Activated CD4-positive, alpha-beta T cell treated with anti-CD3 and anti-CD28 coated beads for 36 hours (primary cell): Measurements from ENCODE around the gene RABL6. TPM values are rescaled to one million over a fixed set of nuclear protein-coding genes. Genes with fewer than 3 reads are reported as not detected.
"Not testable (repeated sequence)": the region's sequence is repeated elsewhere in the genome, so short reads cannot be mapped to it uniquely, and the experiment has no call there.

Source experiments
- ATAC-seq: fragments of 200-7000 bp; cut with Tn5 transposase; one replicate; pipeline ENCODE4 v1.10.0; 2021; ENCODE audit warnings: mild to moderate bottlenecking, moderate library complexity
- CTCF ChIA-PET: fragments of 350-600 bp; sonication (Branson Sonifier 250); formaldehyde crosslinking; loops from one replicate; lab custom pipeline; 2021; ENCODE audit warnings: antibody characterized with exemption; lab: Charles Lee
- POLR2A ChIA-PET: fragments of 350-600 bp; sonication (Branson Sonifier 250); formaldehyde crosslinking; loops from one replicate; lab custom pipeline; 2021; ENCODE audit warnings: antibody characterized with exemption, inconsistent platforms; lab: Charles Lee
- DNase-seq: peaks from one replicate; pipeline ENCODE4 v3.0.0-alpha.2; 2020
- H3K27ac Mint-ChIP-seq: one replicate; pipeline ENCODE4 v1.8.0; 2021; ENCODE audit warnings: mixed read lengths
- H3K27me3 Mint-ChIP-seq: one replicate; pipeline ENCODE4 v1.8.0; 2021; ENCODE audit warnings: mixed read lengths
- H3K36me3 Mint-ChIP-seq: one replicate; pipeline ENCODE4 v1.8.0; 2021; ENCODE audit warnings: low read depth, mixed read lengths
- H3K4me1 Mint-ChIP-seq: one replicate; pipeline ENCODE4 v1.8.0; 2021; ENCODE audit warnings: mixed read lengths
- H3K4me3 Mint-ChIP-seq: one replicate; pipeline ENCODE4 v1.8.0; 2021; ENCODE audit warnings: mild to moderate bottlenecking, moderate library complexity, mixed read lengths
- H3K9me3 Mint-ChIP-seq: one replicate; pipeline ENCODE4 v1.8.0; 2021; ENCODE audit warnings: low read depth, mixed read lengths
- intact Hi-C, 2 experiments: fragments of 100-400 bp; cut with DNase I in 1 of 2; cut with micrococcal nuclease in 1 of 2; formaldehyde crosslinking; loops; one replicate each; pipeline versions ENCODE4 v1.14.2 to v1.15.1; 2022 to 2024; cut with DNase I, micrococcal nuclease
- total RNA-seq, 2 experiments: library from RNA; stranded (reverse); gene quantifications; one replicate each; pipeline ENCODE4 v1.2.3, GENCODE V29; 2021

RABL6 gene
- total RNA-seq, 2 experiments from 2014 or later = 66.2 to 71.8 TPM

GRCh38 chr9:136796238-136796774 lies 11.4 kb upstream of the RABL6 start, which contains the start of gene CCDC183:
Gene CCDC183, plus strand, starts transcription at chr9:136796338. Its CDS starts 60 bp downstream, at chr9:136796398.
- H3K4me1 Mint-ChIP-seq = peaks cover 26% of the 10 kb centered on the region
- intact Hi-C loops = loop anchor here in 1 of 2 experiments (10.0 kb wide), 1 partner anchor 552 kb away; the partner anchor contains the start of gene QSOX2
- H3K9me3 Mint-ChIP-seq = no peaks in the 10 kb centered on the region
- DNase-seq (no peak), ATAC-seq (no peak)
- peaks cover 1% of the 10 kb centered on the region for H3K27me3 Mint-ChIP-seq
- no peak within 1 kb of the TSS for H3K4me3 Mint-ChIP-seq
- ChIA-PET CTCF (no interaction called here), POLR2A (no interaction called here)
- H3K36me3 Mint-ChIP-seq = no peaks in the 10 kb centered on the region
- no peak within 1 kb of the TSS for H3K27ac Mint-ChIP-seq

- H3K4me1 Mint-ChIP-seq = peaks cover 27% of the 10 kb centered on the region
- ATAC-seq, CTCF ChIA-PET, H3K27me3 Mint-ChIP-seq, H3K9me3 Mint-ChIP-seq, H3K36me3 Mint-ChIP-seq, H3K4me3 Mint-ChIP-seq, POLR2A ChIA-PET, DNase-seq, H3K27ac Mint-ChIP-seq: not testable (repeated sequence)
- intact Hi-C loops = loop anchor here in 1 of 2 experiments (10.0 kb wide), 1 partner anchor 552 kb away; the partner anchor contains the start of gene QSOX2
Observed at GRCh38 chr9:136796775-136797347, 10.9 kb upstream of the RABL6 start.

- CTCF ChIA-PET = no interaction called here
Observed at GRCh38 chr9:136798708-136799078, 9.1 kb upstream of the RABL6 start.

GRCh38 chr9:136799079-136799853 lies 8.5 kb upstream of the RABL6 start:
- Mint-ChIP-seq H3K4me3 (peak overlapping the region; percentile 72), H3K4me1 (peaks cover 21% of the 10 kb centered on the region), H3K27me3 (peaks cover 4% of the 10 kb centered on the region), H3K9me3 (no peaks in the 10 kb centered on the region), H3K27ac (no peak overlapping the region), H3K36me3 (no peaks in the 10 kb centered on the region)
- ChIA-PET POLR2A (no interaction called here), CTCF (interaction anchor here (0.6 kb wide), 1 partner anchor 99 kb away, joined by 3 read pairs; no protein-coding TSS in a partner anchor)
- ATAC-seq = no peak
- peak; percentile 22 for DNase-seq
- intact Hi-C loops = loop anchor here in 1 of 2 experiments (10.0 kb wide), 1 partner anchor 554 kb away; the partner anchor contains the start of gene QSOX2

More at GRCh38 chr9:136798708-136799078, 9.1 kb upstream of the RABL6 start:
- Mint-ChIP-seq H3K36me3 (no peaks in the 10 kb centered on the region), H3K27me3 (peaks cover 4% of the 10 kb centered on the region), H3K4me3 (no peak overlapping the region), H3K4me1 (peaks cover 21% of the 10 kb centered on the region), H3K9me3 (no peaks in the 10 kb centered on the region), H3K27ac (no peak overlapping the region)
- ATAC-seq (no peak), DNase-seq (no peak)
- POLR2A ChIA-PET = no interaction called here
- intact Hi-C loops = loop anchor here in 1 of 2 experiments (10.0 kb wide), 1 partner anchor 554 kb away; the partner anchor contains the start of gene QSOX2

GRCh38 chr9:136799854-136800657 lies 7.7 kb upstream of the RABL6 start:
- intact Hi-C loops = loop anchor here (1.0 to 10.0 kb wide), 6 partner anchors 9 to 685 kb away; partner anchors contain the start of genes TMEM141 (in 2 of the 2), PHPT1 (in 1 of the 2), QSOX2 (in 1 of the 2) and TMEM250 (in 1 of the 2)
- CTCF ChIA-PET = interaction anchor here (0.6 to 0.9 kb wide), 8 partner anchors 12 to 269 kb away, joined by 3 to 5 read pairs (median 3); no protein-coding TSS in a partner anchor
- DNase-seq = peak; percentile 95

GRCh38 chr9:136802321-136802720 lies 5.4 kb upstream of the RABL6 start:
- Mint-ChIP-seq H3K9me3 (no peaks in the 10 kb centered on the region), H3K27me3 (peaks cover 4% of the 10 kb centered on the region), H3K36me3 (peaks cover 2% of the 10 kb centered on the region), H3K4me3 (no peak overlapping the region), H3K27ac (no peak overlapping the region), H3K4me1 (peaks cover 22% of the 10 kb centered on the region)
- no peak for DNase-seq
- ChIA-PET CTCF (interaction anchor here (0.6 to 1.5 kb wide), 4 partner anchors 10 to 805 kb away, joined by 3 to 5 read pairs (median 3); no protein-coding TSS in a partner anchor), POLR2A (no interaction called here)
- intact Hi-C loops = loop anchor here in 1 of 2 experiments (10.0 kb wide), 1 partner anchor 688 kb away; the partner anchor contains the start of gene TMEM250
- ATAC-seq = no peak

More at GRCh38 chr9:136799854-136800657, 7.7 kb upstream of the RABL6 start:
- Mint-ChIP-seq H3K4me3 (peak overlapping the region; percentile 72), H3K4me1 (peaks cover 21% of the 10 kb centered on the region), H3K27me3 (peaks cover 4% of the 10 kb centered on the region), H3K36me3 (no peaks in the 10 kb centered on the region), H3K9me3 (no peaks in the 10 kb centered on the region), H3K27ac (no peak overlapping the region)
- POLR2A ChIA-PET = interaction anchor here (1.0 kb wide), 1 partner anchor 9 kb away, joined by 3 read pairs; the partner anchor contains the start of gene TMEM141
- ATAC-seq = peak; percentile 79

GRCh38 chr9:136803009-136803550 lies 4.7 kb upstream of the RABL6 start:
- H3K36me3 Mint-ChIP-seq, H3K27me3 Mint-ChIP-seq, H3K27ac Mint-ChIP-seq, POLR2A ChIA-PET, H3K4me3 Mint-ChIP-seq, H3K9me3 Mint-ChIP-seq, ATAC-seq, DNase-seq: not testable (repeated sequence)
- CTCF ChIA-PET = interaction anchor here (0.6 to 1.5 kb wide), 2 partner anchors 11 to 70 kb away, joined by 3 to 5 read pairs; no protein-coding TSS in a partner anchor
- intact Hi-C loops = loop anchor here in 1 of 2 experiments (10.0 kb wide), 1 partner anchor 688 kb away; the partner anchor contains the start of gene TMEM250
- peaks cover 22% of the 10 kb centered on the region for H3K4me1 Mint-ChIP-seq

GRCh38 chr9:136803551-136804508 lies 3.9 kb upstream of the RABL6 start:
- H3K4me3 Mint-ChIP-seq = no peak overlapping the region
- POLR2A ChIA-PET = no interaction called here
- H3K27me3 Mint-ChIP-seq = peaks cover 4% of the 10 kb centered on the region
- ATAC-seq = no peak
- no peak overlapping the region for H3K27ac Mint-ChIP-seq
- CTCF ChIA-PET = interaction anchor here (1.0 kb wide), 1 partner anchor 38 kb away, joined by 3 read pairs; no protein-coding TSS in a partner anchor
- H3K9me3 Mint-ChIP-seq = no peaks in the 10 kb centered on the region
- peaks cover 2% of the 10 kb centered on the region for H3K36me3 Mint-ChIP-seq
- no peak for DNase-seq
- intact Hi-C loops = loop anchor here in 1 of 2 experiments (10.0 kb wide), 1 partner anchor 689 kb away; the partner anchor contains the start of gene TMEM250
- H3K4me1 Mint-ChIP-seq = peaks cover 23% of the 10 kb centered on the region

- intact Hi-C loops = loop anchor here in 1 of 2 experiments (10.0 kb wide), 1 partner anchor 690 kb away; the partner anchor contains the start of gene TMEM250
- peaks cover 2% of the 10 kb centered on the region for H3K36me3 Mint-ChIP-seq
- POLR2A ChIA-PET = no interaction called here
- ATAC-seq (no peak), DNase-seq (no peak)
- H3K27me3 Mint-ChIP-seq = peaks cover 4% of the 10 kb centered on the region
- no peaks in the 10 kb centered on the region for H3K9me3 Mint-ChIP-seq
- no peak overlapping the region for H3K4me3 Mint-ChIP-seq
- CTCF ChIA-PET = interaction anchor here (1.0 to 1.1 kb wide), 2 partner anchors 38 to 144 kb away, joined by 3 read pairs; no protein-coding TSS in a partner anchor
- peaks cover 32% of the 10 kb centered on the region for H3K4me1 Mint-ChIP-seq
- no peak overlapping the region for H3K27ac Mint-ChIP-seq
Observed at GRCh38 chr9:136804509-136805206, 3.1 kb upstream of the RABL6 start.
